Stimulated activated memory B cell treated with anti-CD40 and anti-IgM and Interleukin-4, amounts not matched to agents 10 μg/mL and 1 μg/mL and 100 μg/mL, for 72 hours (primary cell): ENCODE results near the gene IL18BP.

Experiments
- ATAC-seq: fragments of 150-1000 bp; cut with Tn5 transposase; 2 replicates; pipeline ENCODE4 v1.10.0; 2021
- H3K27ac Mint-ChIP-seq: one replicate; pipeline ENCODE4 v1.8.0; 2022; ENCODE audit warnings: mild to moderate bottlenecking, mixed read lengths
- H3K27me3 Mint-ChIP-seq: one replicate; pipeline ENCODE4 v1.8.0; 2022; ENCODE audit warnings: mixed read lengths
- H3K36me3 Mint-ChIP-seq: one replicate; pipeline ENCODE4 v1.8.0; 2022; ENCODE audit warnings: mixed read lengths
- H3K4me1 Mint-ChIP-seq: one replicate; pipeline ENCODE4 v1.8.0; 2022; ENCODE audit warnings: mixed read lengths
- H3K4me3 Mint-ChIP-seq: one replicate; pipeline ENCODE4 v1.8.0; 2022; ENCODE audit warnings: mild to moderate bottlenecking, moderate library complexity, mixed read lengths
- H3K9me3 Mint-ChIP-seq: one replicate; pipeline ENCODE4 v1.8.0; 2022; ENCODE audit warnings: mixed read lengths

Gene IL18BP

GRCh38 chr11:71988050-71988449, 10.7 kb upstream of the IL18BP start:
- H3K27me3 Mint-ChIP-seq = no peaks in the 10 kb centered on the region
- ATAC-seq = no peak
- H3K27ac Mint-ChIP-seq = no peak overlapping the region
- H3K4me1 Mint-ChIP-seq = peaks cover 52% of the 10 kb centered on the region
- peaks cover 40% of the 10 kb centered on the region for H3K36me3 Mint-ChIP-seq
- no peaks in the 10 kb centered on the region for H3K9me3 Mint-ChIP-seq
- no peak overlapping the region for H3K4me3 Mint-ChIP-seq

DNA sequence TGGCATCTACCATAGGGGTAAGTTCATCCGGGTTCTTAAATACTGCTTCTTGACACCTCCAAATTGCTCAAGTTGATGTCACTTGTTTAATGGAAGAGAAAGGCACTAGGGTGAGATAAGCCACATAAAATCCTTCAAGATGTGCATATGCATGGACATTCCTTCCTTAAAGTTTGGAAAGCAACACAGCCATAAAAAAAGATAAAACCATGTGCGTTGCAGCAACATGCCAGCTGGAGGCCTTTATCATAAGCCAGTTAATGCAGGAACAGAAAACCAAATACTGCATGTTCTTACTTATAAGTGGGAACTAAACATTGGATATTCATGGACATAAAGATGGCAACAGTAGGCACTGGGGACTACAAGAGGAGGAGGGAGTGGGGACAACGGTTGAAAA, 8.0 kb upstream of the IL18BP start:
- H3K27ac Mint-ChIP-seq = peak overlapping the region; percentile 68
- ATAC-seq = no peak
- H3K27me3 Mint-ChIP-seq = no peaks in the 10 kb centered on the region
- H3K4me3 Mint-ChIP-seq = no peak overlapping the region
- H3K9me3 Mint-ChIP-seq = no peaks in the 10 kb centered on the region
- peaks cover 53% of the 10 kb centered on the region for H3K36me3 Mint-ChIP-seq
- H3K4me1 Mint-ChIP-seq = peaks cover 64% of the 10 kb centered on the region

GRCh38 chr11:71991494-71991893, 7.2 kb upstream of the IL18BP start:
- no peaks in the 10 kb centered on the region for H3K27me3 Mint-ChIP-seq
- peaks cover 58% of the 10 kb centered on the region for H3K4me1 Mint-ChIP-seq
- H3K36me3 Mint-ChIP-seq = peaks cover 55% of the 10 kb centered on the region
- H3K4me3 Mint-ChIP-seq = peak overlapping the region; percentile 42
- ATAC-seq = peak; percentile 95
- H3K27ac Mint-ChIP-seq = peak overlapping the region; percentile 68
- H3K9me3 Mint-ChIP-seq = no peaks in the 10 kb centered on the region

- Mint-ChIP-seq H3K27me3 (no peaks in the 10 kb centered on the region), H3K4me3 (peak overlapping the region; percentile 58), H3K27ac (peak overlapping the region; percentile 68), H3K4me1 (peaks cover 57% of the 10 kb centered on the region), H3K9me3 (no peaks in the 10 kb centered on the region), H3K36me3 (peaks cover 55% of the 10 kb centered on the region)
- ATAC-seq = no peak
Observed at GRCh38 chr11:71992136-71992730, 6.5 kb upstream of the IL18BP start.

GRCh38 chr11:71994786-71995185, 3.9 kb upstream of the IL18BP start:
- H3K9me3 Mint-ChIP-seq = no peaks in the 10 kb centered on the region
- no peak overlapping the region for H3K4me3 Mint-ChIP-seq
- peaks cover 81% of the 10 kb centered on the region for H3K4me1 Mint-ChIP-seq
- H3K27me3 Mint-ChIP-seq = no peaks in the 10 kb centered on the region
- peaks cover 68% of the 10 kb centered on the region for H3K36me3 Mint-ChIP-seq
- H3K27ac Mint-ChIP-seq = peak overlapping the region; percentile 68
- ATAC-seq = no peak

- ATAC-seq = no peak
- Mint-ChIP-seq H3K27ac (peak overlapping the region; percentile 99), H3K4me3 (no peak overlapping the region), H3K4me1 (peaks cover 81% of the 10 kb centered on the region), H3K27me3 (no peaks in the 10 kb centered on the region), H3K9me3 (no peaks in the 10 kb centered on the region), H3K36me3 (peaks cover 59% of the 10 kb centered on the region)
Observed at GRCh38 chr11:71995726-71996291, 2.9 kb upstream of the IL18BP start.

- H3K27ac Mint-ChIP-seq = peak overlapping the region; percentile 99
- no peak for ATAC-seq
- H3K4me1 Mint-ChIP-seq = peaks cover 76% of the 10 kb centered on the region
- H3K9me3 Mint-ChIP-seq = no peaks in the 10 kb centered on the region
- no peaks in the 10 kb centered on the region for H3K27me3 Mint-ChIP-seq
- H3K4me3 Mint-ChIP-seq = no peak overlapping the region
- peaks cover 67% of the 10 kb centered on the region for H3K36me3 Mint-ChIP-seq
Observed at GRCh38 chr11:71996517-71996916, 2.2 kb upstream of the IL18BP start.

GRCh38 chr11:71996946-71997345, 1.8 kb upstream of the IL18BP start:
- peaks cover 71% of the 10 kb centered on the region for H3K36me3 Mint-ChIP-seq
- peaks cover 76% of the 10 kb centered on the region for H3K4me1 Mint-ChIP-seq
- H3K4me3 Mint-ChIP-seq = no peak overlapping the region
- no peak for ATAC-seq
- H3K27me3 Mint-ChIP-seq = no peaks in the 10 kb centered on the region
- H3K9me3 Mint-ChIP-seq = no peaks in the 10 kb centered on the region
- H3K27ac Mint-ChIP-seq = peak overlapping the region; percentile 99

DNA sequence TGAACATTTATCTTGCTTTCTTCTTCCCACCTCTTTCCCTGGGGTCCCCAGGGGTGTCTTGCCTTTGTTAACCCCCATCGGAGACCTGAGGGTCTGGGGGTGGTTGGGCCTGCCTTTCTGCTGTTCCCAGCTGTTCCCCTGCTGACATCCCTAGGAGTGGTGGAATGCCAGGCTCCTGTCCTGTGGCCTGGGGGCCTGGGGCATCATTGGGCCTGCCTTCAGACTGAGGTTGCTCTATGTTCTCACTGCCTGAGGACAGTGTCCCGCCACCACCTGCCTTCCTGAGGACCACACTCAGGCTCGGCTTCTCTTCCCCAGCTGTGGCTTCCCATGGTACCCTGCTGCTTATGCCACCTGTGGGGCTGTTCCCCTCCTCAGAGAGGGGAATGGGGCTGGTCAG, 1.1 kb upstream of the IL18BP start:
- no peak for ATAC-seq
- H3K9me3 Mint-ChIP-seq = no peaks in the 10 kb centered on the region
- H3K4me3 Mint-ChIP-seq = no peak overlapping the region
- H3K4me1 Mint-ChIP-seq = peaks cover 76% of the 10 kb centered on the region
- H3K36me3 Mint-ChIP-seq = peaks cover 77% of the 10 kb centered on the region
- no peaks in the 10 kb centered on the region for H3K27me3 Mint-ChIP-seq
- H3K27ac Mint-ChIP-seq = peak overlapping the region; percentile 99

DNA sequence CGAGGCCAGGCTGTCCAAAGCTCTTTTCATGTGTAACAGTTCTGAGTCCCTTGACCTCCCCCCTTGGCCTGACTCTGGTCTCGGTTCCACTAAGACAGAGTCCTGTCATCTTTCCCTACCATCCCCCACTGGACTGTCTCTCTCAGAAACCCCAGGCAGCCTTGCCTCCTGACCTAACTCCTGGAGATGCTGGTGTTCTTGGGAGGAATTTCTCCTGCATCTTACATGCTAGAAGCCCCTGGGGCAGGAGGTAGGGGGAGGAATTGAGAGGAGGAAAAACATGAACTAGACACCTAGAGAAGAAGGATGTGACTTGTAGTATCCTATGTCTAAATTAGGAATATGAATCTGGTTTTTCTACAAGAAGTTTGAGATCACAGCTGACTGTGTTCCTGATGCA, 648 bp upstream of the IL18BP start:
- no peak for ATAC-seq
- peak overlapping the region; percentile 99 for H3K27ac Mint-ChIP-seq
- peaks cover 73% of the 10 kb centered on the region for H3K4me1 Mint-ChIP-seq
- H3K9me3 Mint-ChIP-seq = no peaks in the 10 kb centered on the region
- H3K27me3 Mint-ChIP-seq = no peaks in the 10 kb centered on the region
- H3K4me3 Mint-ChIP-seq = no peak overlapping the region
- peaks cover 80% of the 10 kb centered on the region for H3K36me3 Mint-ChIP-seq

GRCh38 chr11:71999362-71999761, 653 bp downstream of the IL18BP start:
- Mint-ChIP-seq H3K4me3 (peak overlapping the region; percentile 91), H3K4me1 (peaks cover 65% of the 10 kb centered on the region), H3K9me3 (no peaks in the 10 kb centered on the region), H3K27me3 (no peaks in the 10 kb centered on the region), H3K36me3 (peaks cover 84% of the 10 kb centered on the region), H3K27ac (peak overlapping the region; percentile 99)
- no peak for ATAC-seq

GRCh38 chr11:71999798-72000197, 1.1 kb downstream of the IL18BP start:
- Mint-ChIP-seq H3K27ac (peak overlapping the region; percentile 99), H3K9me3 (no peaks in the 10 kb centered on the region), H3K4me1 (peaks cover 65% of the 10 kb centered on the region), H3K4me3 (no peak overlapping the region), H3K27me3 (no peaks in the 10 kb centered on the region), H3K36me3 (peaks cover 80% of the 10 kb centered on the region)
- ATAC-seq = no peak

GRCh38 chr11:72000202-72000867, 1.6 kb downstream of the IL18BP start:
- no peak overlapping the region for H3K4me3 Mint-ChIP-seq
- H3K9me3 Mint-ChIP-seq = no peaks in the 10 kb centered on the region
- H3K27ac Mint-ChIP-seq = peak overlapping the region; percentile 99
- H3K36me3 Mint-ChIP-seq = peaks cover 78% of the 10 kb centered on the region
- no peaks in the 10 kb centered on the region for H3K27me3 Mint-ChIP-seq
- no peak for ATAC-seq
- peaks cover 69% of the 10 kb centered on the region for H3K4me1 Mint-ChIP-seq

DNA sequence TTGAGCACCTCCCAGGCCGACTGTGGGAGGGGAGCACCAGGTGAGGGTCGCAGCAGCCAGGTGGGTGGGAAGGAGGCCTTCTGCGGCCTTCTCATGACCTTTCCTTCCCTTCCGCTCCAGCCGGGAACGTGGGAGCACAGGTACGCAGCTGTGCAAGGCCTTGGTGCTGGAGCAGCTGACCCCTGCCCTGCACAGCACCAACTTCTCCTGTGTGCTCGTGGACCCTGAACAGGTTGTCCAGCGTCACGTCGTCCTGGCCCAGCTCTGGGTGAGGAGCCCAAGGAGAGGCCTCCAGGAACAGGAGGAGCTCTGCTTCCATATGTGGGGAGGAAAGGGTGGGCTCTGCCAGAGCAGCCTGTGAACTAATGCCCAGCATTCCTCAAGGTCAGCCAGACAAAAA, 2.6 kb downstream of the IL18BP start:
- ATAC-seq = no peak

DNA sequence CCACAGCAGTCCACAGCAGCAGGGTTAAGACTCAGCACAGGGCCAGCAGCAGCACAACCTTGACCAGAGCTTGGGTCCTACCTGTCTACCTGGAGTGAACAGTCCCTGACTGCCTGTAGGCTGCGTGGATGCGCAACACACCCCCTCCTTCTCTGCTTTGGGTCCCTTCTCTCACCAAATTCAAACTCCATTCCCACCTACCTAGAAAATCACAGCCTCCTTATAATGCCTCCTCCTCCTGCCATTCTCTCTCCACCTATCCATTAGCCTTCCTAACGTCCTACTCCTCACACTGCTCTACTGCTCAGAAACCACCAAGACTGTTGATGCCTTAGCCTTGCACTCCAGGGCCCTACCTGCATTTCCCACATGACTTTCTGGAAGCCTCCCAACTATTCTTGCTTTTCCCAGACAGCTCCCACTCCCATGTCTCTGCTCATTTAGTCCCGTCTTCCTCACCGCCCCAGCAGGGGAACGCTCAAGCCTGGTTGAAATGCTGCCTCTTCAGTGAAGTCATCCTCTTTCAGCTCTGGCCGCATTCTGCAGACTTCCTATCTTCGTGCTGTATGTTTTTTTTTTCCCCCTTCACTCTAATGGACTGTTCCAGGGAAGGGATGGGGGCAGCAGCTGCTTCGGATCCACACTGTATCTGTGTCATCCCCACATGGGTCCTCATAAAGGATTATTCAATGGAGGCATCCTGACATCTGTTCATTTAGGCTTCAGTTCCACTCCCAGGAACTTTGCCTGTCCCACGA, 3.3 kb downstream of the IL18BP start:
- ATAC-seq = no peak
- Mint-ChIP-seq H3K9me3 (no peaks in the 10 kb centered on the region), H3K36me3 (peaks cover 76% of the 10 kb centered on the region), H3K27me3 (no peaks in the 10 kb centered on the region), H3K4me3 (no peak overlapping the region), H3K27ac (peak overlapping the region; percentile 8), H3K4me1 (peaks cover 78% of the 10 kb centered on the region)

More for the DNA sequence above, 2.6 kb downstream of the IL18BP start:
- Mint-ChIP-seq H3K27ac (peak overlapping the region; percentile 8), H3K4me3 (no peak overlapping the region), H3K27me3 (no peaks in the 10 kb centered on the region), H3K4me1 (peaks cover 79% of the 10 kb centered on the region), H3K9me3 (no peaks in the 10 kb centered on the region), H3K36me3 (peaks cover 76% of the 10 kb centered on the region)
